Endodermal cell (in vitro differentiated cells): Measurements from ENCODE around the gene RIPPLY1. TPM values are rescaled to one million over a fixed set of nuclear protein-coding genes. Genes with fewer than 3 reads are reported as not detected.

ENCODE experiments used
- DNase-seq: peaks from one replicate; pipeline ENCODE4 v3.0.0-alpha.2; 2017
- H3K27ac ChIP-seq: 2 replicates; pipeline ENCODE4 v1.5.1; 2013; ENCODE audit warnings: mild to moderate bottlenecking, low read depth, low read length, moderate library complexity
- H3K27me3 ChIP-seq: 2 replicates; pipeline ENCODE4 v1.6.1; 2013; ENCODE audit warnings: mild to moderate bottlenecking, low read length, moderate library complexity; ENCODE audit not compliant: insufficient read depth, control insufficient read depth, poor library complexity, severe bottlenecking
- H3K36me3 ChIP-seq: 2 replicates; pipeline ENCODE4 v1.7.0; 2013; ENCODE audit warnings: mild to moderate bottlenecking, low read length, moderate library complexity; ENCODE audit not compliant: control insufficient read depth, insufficient read depth
- H3K4me1 ChIP-seq: one replicate; pipeline ENCODE4 v1.7.0; 2013; ENCODE audit warnings: low read length; ENCODE audit not compliant: control insufficient read depth, insufficient read depth
- H3K4me3 ChIP-seq: 2 replicates; pipeline ENCODE4 v1.5.1; 2013; ENCODE audit warnings: mild to moderate bottlenecking, low read length, moderate library complexity
- H3K9ac ChIP-seq: 2 replicates; pipeline ENCODE4 v1.6.1; 2013; ENCODE audit warnings: mild to moderate bottlenecking, low read length, moderate library complexity; ENCODE audit not compliant: poor library complexity, severe bottlenecking; ENCODE audit errors: extremely low read depth
- H3K9me3 ChIP-seq: 2 replicates; pipeline ENCODE4 v1.6.1; 2013; ENCODE audit warnings: mild to moderate bottlenecking, low read length, moderate library complexity; ENCODE audit not compliant: control insufficient read depth
- H3K27ac Mint-ChIP-seq: 2 replicates; pipeline ENCODE4 v1.8.0; 2020; ENCODE audit warnings: mixed read lengths
- H3K27me3 Mint-ChIP-seq: 2 replicates; pipeline ENCODE4 v1.8.0; 2021; ENCODE audit warnings: mild to moderate bottlenecking, mixed read lengths; ENCODE audit not compliant: insufficient read depth
- H3K36me3 Mint-ChIP-seq: 2 replicates; pipeline ENCODE4 v1.8.0; 2020; ENCODE audit warnings: low read depth, mixed read lengths
- H3K4me1 Mint-ChIP-seq: 2 replicates; pipeline ENCODE4 v1.8.0; 2020; ENCODE audit warnings: mixed read lengths
- H3K4me3 Mint-ChIP-seq: 2 replicates; pipeline ENCODE4 v1.8.0; 2020; ENCODE audit warnings: mild to moderate bottlenecking, moderate library complexity, mixed read lengths
- H3K9me3 Mint-ChIP-seq: 2 replicates; pipeline ENCODE4 v1.8.0; 2020; ENCODE audit warnings: mild to moderate bottlenecking, mixed read lengths
- WGBS, 2 experiments: methylation state at CpG; one replicate each; pipeline versions ENCODE4 v1.1.5 to v1.1.7; 2013; ENCODE audit warnings: missing lambda C conversion rate in 2 of 2, mixed read lengths in 1 of 2; ENCODE audit not compliant: insufficient coverage in 1 of 2, insufficient read length in 1 of 2; 5-methylcytosine and 5-hydroxymethylcytosine counted together
- long read RNA-seq, 4 experiments: library from polyadenylated mRNA in 2 of 4; library from RNA in 1 of 4; library from capped mRNA in 1 of 4; stranded (forward) in 3 of 4; unstranded in 1 of 4; transcript quantifications; one replicate each; pipeline ENCODE4 v2.0.0, GENCODE V29; 2020 to 2021; ENCODE audit warnings: inconsistent platforms in 1 of 4
- polyA plus RNA-seq, 2 experiments: library from polyadenylated mRNA; stranded (reverse); fragments of 50-300 nt; gene quantifications; one replicate each; pipeline ENCODE4 v1.2.3, GENCODE V29; 2013
- total RNA-seq, 2 donors: library from RNA; stranded (reverse); fragmentation: NEBNext Ultra II Directional in 1 of 2; extraction: Animal tissue kit (Norgen Biotek cat#: 25700) in 1 of 2; gene quantifications; 2 replicates in 1 of 2; 3 replicates in 1 of 2; pipeline ENCODE4 v1.2.1, GENCODE V29; 2021
- TF ChIP-seq, protein P1 (sequence below): fragments of 200-600 bp; sonication (generic); conservative IDR thresholded peaks from 2 replicates; pipeline ENCODE4 v1.5.0; 2021; ENCODE audit warnings: antibody characterized with exemption, mild to moderate bottlenecking

RIPPLY1 gene, protein sequence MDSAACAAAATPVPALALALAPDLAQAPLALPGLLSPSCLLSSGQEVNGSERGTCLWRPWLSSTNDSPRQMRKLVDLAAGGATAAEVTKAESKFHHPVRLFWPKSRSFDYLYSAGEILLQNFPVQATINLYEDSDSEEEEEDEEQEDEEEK
- total RNA-seq: not detected
- polyA plus RNA-seq (2013, experiment 1 of 2): 0.18 TPM
- not detected for polyA plus RNA-seq (2013, experiment 2 of 2)
- long read RNA-seq, experiment 1: 0 reads
- long read RNA-seq, experiment 2, partial matches to known transcripts: 0 of 1 reads
- long read RNA-seq, experiment 2, other reads (novel, unspliced or antisense): 0 of 1 reads
- long read RNA-seq, experiment 3: 0 reads
- long read RNA-seq, experiment 4: 0 reads

GRCh38 chrX:106903291-106903824 lies at the start of gene RIPPLY1:
TSS of gene RIPPLY1 (minus strand) at chrX:106903341. CDS start at chrX:106903287, 54 bp downstream.
- Mint-ChIP-seq H3K9me3 (peaks cover 72% of the 10 kb centered on the region), H3K4me1 (peaks cover 15% of the 10 kb centered on the region), H3K36me3 (no peaks in the 10 kb centered on the region), H3K27ac (no peak within 1 kb of the TSS), H3K4me3 (no peak within 1 kb of the TSS), H3K27me3 (peaks cover 49% of the 10 kb centered on the region)
- Histone ChIP-seq H3K27ac (no peak within 1 kb of the TSS), H3K9me3 (no peaks in the 10 kb centered on the region), H3K36me3 (no peaks in the 10 kb centered on the region), H3K27me3 (peaks cover 7% of the 10 kb centered on the region), H3K4me1 (peaks cover 5% of the 10 kb centered on the region), H3K9ac (no peak within 1 kb of the TSS), H3K4me3 (no peak within 1 kb of the TSS)
- 25% methylated on average over 1 of the region's 1 CpG; no CpG with 5 or more reads in 1 of the 2 experiments for WGBS, 2 experiments
- TF ChIP-seq, protein P1, sequence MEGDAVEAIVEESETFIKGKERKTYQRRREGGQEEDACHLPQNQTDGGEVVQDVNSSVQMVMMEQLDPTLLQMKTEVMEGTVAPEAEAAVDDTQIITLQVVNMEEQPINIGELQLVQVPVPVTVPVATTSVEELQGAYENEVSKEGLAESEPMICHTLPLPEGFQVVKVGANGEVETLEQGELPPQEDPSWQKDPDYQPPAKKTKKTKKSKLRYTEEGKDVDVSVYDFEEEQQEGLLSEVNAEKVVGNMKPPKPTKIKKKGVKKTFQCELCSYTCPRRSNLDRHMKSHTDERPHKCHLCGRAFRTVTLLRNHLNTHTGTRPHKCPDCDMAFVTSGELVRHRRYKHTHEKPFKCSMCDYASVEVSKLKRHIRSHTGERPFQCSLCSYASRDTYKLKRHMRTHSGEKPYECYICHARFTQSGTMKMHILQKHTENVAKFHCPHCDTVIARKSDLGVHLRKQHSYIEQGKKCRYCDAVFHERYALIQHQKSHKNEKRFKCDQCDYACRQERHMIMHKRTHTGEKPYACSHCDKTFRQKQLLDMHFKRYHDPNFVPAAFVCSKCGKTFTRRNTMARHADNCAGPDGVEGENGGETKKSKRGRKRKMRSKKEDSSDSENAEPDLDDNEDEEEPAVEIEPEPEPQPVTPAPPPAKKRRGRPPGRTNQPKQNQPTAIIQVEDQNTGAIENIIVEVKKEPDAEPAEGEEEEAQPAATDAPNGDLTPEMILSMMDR: no peak
- DNase-seq: no peak

- Histone ChIP-seq H3K36me3 (no peaks in the 10 kb centered on the region), H3K9me3 (no peaks in the 10 kb centered on the region), H3K4me1 (no peaks in the 10 kb centered on the region), H3K27me3 (no peaks in the 10 kb centered on the region), H3K4me3 (no peak overlapping the region), H3K27ac (no peak overlapping the region), H3K9ac (no peak overlapping the region)
- no peaks in the 10 kb centered on the region for H3K4me1 Mint-ChIP-seq
- H3K36me3 Mint-ChIP-seq: no peaks in the 10 kb centered on the region
- H3K4me3 Mint-ChIP-seq: no peak overlapping the region
- no peak for DNase-seq
- no peaks in the 10 kb centered on the region for H3K27me3 Mint-ChIP-seq
- no peak overlapping the region for H3K27ac Mint-ChIP-seq
- 92% methylated on average over 1 of the region's 2 CpGs; no CpG with 5 or more reads in 1 of the 2 experiments for WGBS, 2 experiments
- peaks cover 25% of the 10 kb centered on the region for H3K9me3 Mint-ChIP-seq
- TF ChIP-seq, protein P1: no peak
Measured at GRCh38 chrX:106952538-106952937, 49.4 kb upstream of the RIPPLY1 start.

DNA sequence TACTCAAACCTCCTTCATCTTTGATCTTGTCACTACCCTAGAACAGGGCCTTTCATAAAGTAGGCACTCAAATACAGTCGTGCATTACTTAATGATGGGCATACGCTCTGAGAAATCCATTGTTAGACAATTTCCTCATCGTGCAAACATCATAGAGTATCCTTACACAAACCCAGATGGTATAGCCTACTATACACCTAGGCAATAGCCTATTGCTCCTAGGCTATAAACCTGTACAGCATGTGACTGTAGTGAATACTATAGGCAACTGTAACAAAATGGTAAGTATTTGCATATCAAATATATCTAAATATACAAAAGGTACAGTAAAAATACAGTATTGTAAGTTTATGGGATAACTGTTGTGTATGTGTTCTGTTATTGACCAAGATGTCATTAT lies 48.9 kb upstream of the RIPPLY1 start:
- no peak overlapping the region for H3K4me3 ChIP-seq
- no peak for DNase-seq
- H3K4me1 ChIP-seq: no peaks in the 10 kb centered on the region
- TF ChIP-seq, protein P1: no peak
- H3K36me3 ChIP-seq: no peaks in the 10 kb centered on the region
- no peaks in the 10 kb centered on the region for H3K27me3 ChIP-seq
- 90% methylated on average over 3 of the region's 3 CpGs; no CpG with 5 or more reads in 1 of the 2 experiments for WGBS, 2 experiments
- Mint-ChIP-seq H3K4me1 (no peaks in the 10 kb centered on the region), H3K27ac (no peak overlapping the region), H3K36me3 (no peaks in the 10 kb centered on the region), H3K4me3 (no peak overlapping the region), H3K9me3 (peaks cover 28% of the 10 kb centered on the region), H3K27me3 (no peaks in the 10 kb centered on the region)
- no peak overlapping the region for H3K27ac ChIP-seq
- H3K9me3 ChIP-seq: no peaks in the 10 kb centered on the region
- H3K9ac ChIP-seq: no peak overlapping the region
